ENCODE data around the gene GLP1R.

GRCh38 chr6:39017547-39017880 lies 31.1 kb upstream of the GLP1R start:
- no peak for TF ChIP-seq CTCF (optimal IDR thresholded peaks at IDR 0.05 in 1 of 3, IDR thresholded peaks at IDR 0.05 in 1 of 3, conservative IDR thresholded peaks at IDR 0.05 in 1 of 3; ENCODE audit: extremely low read depth in 1 of 3, insufficient read depth in 2 of 3, low read length in 3 of 3)
- TF ChIP-seq EZH2 (IDR thresholded peaks at IDR 0.05; ENCODE audit: low read length), result no peak

All from keratinocyte (primary cell).